Testis (tissue), 3 donors: ENCODE measurements around the gene CYREN. TPM values are rescaled to one million over a fixed set of nuclear protein-coding genes. Genes with fewer than 3 reads are reported as not detected.

ENCODE experiments used
- DNase-seq: peaks from one replicate; pipeline ENCODE4 v3.0.0-alpha.2; 2019
- H3K27ac ChIP-seq, 2 donors: fragments of 200-600 bp; sonication (generic); one replicate each; pipeline ENCODE4 v1.5.1; 2019
- H3K27me3 ChIP-seq: fragments of 200-600 bp; sonication (generic); one replicate; pipeline ENCODE4 v1.5.1; 2019
- H3K36me3 ChIP-seq: fragments of 200-600 bp; sonication (generic); one replicate; pipeline ENCODE4 v1.5.1; 2017; ENCODE audit warnings: low read depth; ENCODE audit errors: missing control alignments
- H3K4me1 ChIP-seq: fragments of 200-600 bp; sonication (generic); one replicate; pipeline ENCODE4 v1.5.1; 2019
- H3K4me3 ChIP-seq, 2 donors: fragments of 200-600 bp; sonication (generic); one replicate each; pipeline ENCODE4 v1.5.1; 2017 to 2019
- H3K9me3 ChIP-seq: fragments of 200-600 bp; sonication (generic); one replicate; pipeline ENCODE4 v1.5.1; 2017
- CTCF ChIP-seq, 3 experiments: fragments of 450-650 bp in 2 of 3; fragments of 200-600 bp in 1 of 3; sonication (generic) in 1 of 3; IDR thresholded peaks; one replicate each; pipeline ENCODE4 v1.5.1; 2016 to 2019; ENCODE audit warnings: antibody characterized with exemption in 3 of 3, mild to moderate bottlenecking in 2 of 3, moderate library complexity in 1 of 3
- POLR2A ChIP-seq: fragments of 450-650 bp; IDR thresholded peaks from one replicate; pipeline ENCODE4 v1.6.1; 2017; ENCODE audit warnings: antibody characterized with exemption, mild to moderate bottlenecking, moderate library complexity
- WGBS, 2 donors: methylation state at CpG; one replicate each; pipeline ENCODE4 v1.1.5; 2018; 5-methylcytosine and 5-hydroxymethylcytosine counted together
- intact Hi-C: fragments of 100-400 bp; cut with DNase I; formaldehyde crosslinking; loops from one replicate; pipeline ENCODE4 v1.15.1; 2023; ENCODE audit warnings: low total_unique reads
- polyA plus RNA-seq: library from polyadenylated mRNA; stranded (reverse); fragments of 350-450 nt; fragmentation: Illumina TruSeq; extraction: RNeasy Lipid Tissue Mini Kit (QIAGEN cat#74804); gene quantifications from one replicate; pipeline ENCODE4 v1.2.3, GENCODE V29; 2014; ENCODE audit warnings: low read depth, low replicate concordance; ENCODE audit not compliant: insufficient read depth
- total RNA-seq, 2 donors: library from RNA; depleted of rRNA; stranded (reverse); fragments of >200 nt; gene quantifications; one replicate each; pipeline ENCODE4 v1.2.3, GENCODE V29; 2016

The CYREN gene
- total and polyA plus RNA-seq, 3 donors from 2014 or later, result 36.3 to 47.3 (median 44.3) TPM

GRCh38 chr7:135194494-135195095, 24.1 kb upstream of the CYREN start:
- H3K27ac ChIP-seq, result peak overlapping the region; percentile 6 to 75
- TF ChIP-seq POLR2A, result no peak
- TF ChIP-seq CTCF (IDR thresholded peaks at IDR 0.05), result no peak
- DNase-seq, result no peak
- H3K9me3 ChIP-seq, result no peaks in the 10 kb centered on the region
- H3K4me1 ChIP-seq, result peaks cover 20% of the 10 kb centered on the region
- intact Hi-C loops, result no loop called here
- no peak overlapping the region for H3K4me3 ChIP-seq
- H3K27me3 ChIP-seq, result no peaks in the 10 kb centered on the region
- 80 to 85% methylated on average over 10 to 12 of the region's 12 CpGs for WGBS, 2 donors
- no peaks in the 10 kb centered on the region for H3K36me3 ChIP-seq

- intact Hi-C loops, result no loop called here
- 44 to 58% methylated on average over 10 of the region's 10 CpGs for WGBS, 2 donors
- peak overlapping the region; percentile 6 to 75 for H3K27ac ChIP-seq
- peak; percentile 56 for DNase-seq
- no peaks in the 10 kb centered on the region for H3K27me3 ChIP-seq
- TF ChIP-seq POLR2A, result no peak
- H3K36me3 ChIP-seq, result no peaks in the 10 kb centered on the region
- H3K4me3 ChIP-seq, result no peak overlapping the region
- H3K9me3 ChIP-seq, result no peaks in the 10 kb centered on the region
- peaks cover 25% of the 10 kb centered on the region for H3K4me1 ChIP-seq
Observed at GRCh38 chr7:135193615-135194081, 23.1 kb upstream of the CYREN start.

GRCh38 chr7:135192914-135193536, 22.5 kb upstream of the CYREN start:
- no peak for DNase-seq
- WGBS, 2 donors, result 77 to 80% methylated on average over 5 to 11 of the region's 11 CpGs
- Histone ChIP-seq H3K4me3 (no peak overlapping the region), H3K9me3 (no peaks in the 10 kb centered on the region), H3K36me3 (no peaks in the 10 kb centered on the region), H3K27ac (peak overlapping the region; percentile 6 to 75), H3K4me1 (peaks cover 25% of the 10 kb centered on the region), H3K27me3 (no peaks in the 10 kb centered on the region)
- no peak for TF ChIP-seq CTCF (IDR thresholded peaks at IDR 0.05)
- no peak for TF ChIP-seq POLR2A
- intact Hi-C loops, result no loop called here

DNA sequence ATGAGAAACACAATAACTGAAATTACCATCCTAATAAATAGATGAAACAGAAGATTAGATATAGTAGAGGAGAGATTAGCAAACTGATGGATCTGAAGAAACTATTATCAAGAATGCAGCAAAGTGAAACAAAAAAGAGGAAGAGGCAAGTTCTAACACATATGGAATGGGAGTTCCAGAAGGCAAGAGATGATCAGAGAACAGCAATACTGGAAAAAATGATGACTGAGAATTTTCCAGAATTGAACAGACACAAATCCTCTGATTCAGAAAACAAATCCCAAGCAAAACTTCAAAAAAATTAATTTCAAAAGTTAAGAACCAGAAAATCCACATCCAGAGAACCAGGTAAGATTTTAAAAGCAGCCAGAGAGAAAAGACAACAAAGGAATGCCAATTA, 20.2 kb upstream of the CYREN start:
- no peaks in the 10 kb centered on the region for H3K9me3 ChIP-seq
- peaks cover 25% of the 10 kb centered on the region for H3K4me1 ChIP-seq
- no peak overlapping the region for H3K4me3 ChIP-seq
- no peak for DNase-seq
- no peaks in the 10 kb centered on the region for H3K36me3 ChIP-seq
- intact Hi-C loops, result no loop called here
- H3K27ac ChIP-seq, result peak overlapping the region in 1 of 2 donors; percentile 36
- no peaks in the 10 kb centered on the region for H3K27me3 ChIP-seq
- no peak for TF ChIP-seq POLR2A
- TF ChIP-seq CTCF (IDR thresholded peaks at IDR 0.05), result no peak

- Histone ChIP-seq H3K4me3 (no peak overlapping the region), H3K27ac (peak overlapping the region in 1 of 2 donors; percentile 36), H3K4me1 (peaks cover 25% of the 10 kb centered on the region), H3K27me3 (no peaks in the 10 kb centered on the region), H3K36me3 (no peaks in the 10 kb centered on the region), H3K9me3 (no peaks in the 10 kb centered on the region)
- no peak for TF ChIP-seq CTCF (IDR thresholded peaks at IDR 0.05)
- TF ChIP-seq POLR2A, result no peak
- WGBS, 2 donors, result 39 to 46% methylated on average over 4 of the region's 4 CpGs
- intact Hi-C loops, result no loop called here
- DNase-seq, result peak; percentile 43
Observed at GRCh38 chr7:135189961-135190360, 19.5 kb upstream of the CYREN start.
